LNCAP (cell line): Measurements from ENCODE around the gene PCSK5.

ENCODE experiments used
- TF ChIP-seq, protein P1 (sequence below): fragments of 450-650 bp; IDR thresholded peaks from 2 replicates; pipeline ENCODE4 v1.5.1; 2017; ENCODE audit warnings: mild to moderate bottlenecking

Gene PCSK5

DNA sequence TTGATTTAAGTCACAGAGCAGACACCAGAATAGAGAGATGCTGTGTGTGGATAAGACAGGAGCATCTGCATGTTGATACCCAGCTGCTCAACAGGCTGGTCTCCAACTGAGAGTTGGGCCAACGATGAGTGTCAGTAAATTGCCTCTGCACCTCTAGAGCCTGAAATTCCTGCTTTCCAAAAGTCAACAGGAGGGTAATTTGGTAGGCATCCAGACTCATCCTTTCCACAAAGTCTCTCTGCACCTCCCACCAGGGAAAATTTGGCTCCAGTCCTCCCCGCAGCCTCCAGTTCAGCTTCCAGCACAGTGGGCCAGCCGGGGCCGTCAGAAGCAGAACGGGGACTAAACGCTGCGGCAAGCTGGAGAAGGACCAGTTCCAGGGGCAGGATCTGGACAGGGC, 366.8 kb downstream of the PCSK5 start:
- TF ChIP-seq, protein P1, sequence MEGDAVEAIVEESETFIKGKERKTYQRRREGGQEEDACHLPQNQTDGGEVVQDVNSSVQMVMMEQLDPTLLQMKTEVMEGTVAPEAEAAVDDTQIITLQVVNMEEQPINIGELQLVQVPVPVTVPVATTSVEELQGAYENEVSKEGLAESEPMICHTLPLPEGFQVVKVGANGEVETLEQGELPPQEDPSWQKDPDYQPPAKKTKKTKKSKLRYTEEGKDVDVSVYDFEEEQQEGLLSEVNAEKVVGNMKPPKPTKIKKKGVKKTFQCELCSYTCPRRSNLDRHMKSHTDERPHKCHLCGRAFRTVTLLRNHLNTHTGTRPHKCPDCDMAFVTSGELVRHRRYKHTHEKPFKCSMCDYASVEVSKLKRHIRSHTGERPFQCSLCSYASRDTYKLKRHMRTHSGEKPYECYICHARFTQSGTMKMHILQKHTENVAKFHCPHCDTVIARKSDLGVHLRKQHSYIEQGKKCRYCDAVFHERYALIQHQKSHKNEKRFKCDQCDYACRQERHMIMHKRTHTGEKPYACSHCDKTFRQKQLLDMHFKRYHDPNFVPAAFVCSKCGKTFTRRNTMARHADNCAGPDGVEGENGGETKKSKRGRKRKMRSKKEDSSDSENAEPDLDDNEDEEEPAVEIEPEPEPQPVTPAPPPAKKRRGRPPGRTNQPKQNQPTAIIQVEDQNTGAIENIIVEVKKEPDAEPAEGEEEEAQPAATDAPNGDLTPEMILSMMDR: no peak

DNA sequence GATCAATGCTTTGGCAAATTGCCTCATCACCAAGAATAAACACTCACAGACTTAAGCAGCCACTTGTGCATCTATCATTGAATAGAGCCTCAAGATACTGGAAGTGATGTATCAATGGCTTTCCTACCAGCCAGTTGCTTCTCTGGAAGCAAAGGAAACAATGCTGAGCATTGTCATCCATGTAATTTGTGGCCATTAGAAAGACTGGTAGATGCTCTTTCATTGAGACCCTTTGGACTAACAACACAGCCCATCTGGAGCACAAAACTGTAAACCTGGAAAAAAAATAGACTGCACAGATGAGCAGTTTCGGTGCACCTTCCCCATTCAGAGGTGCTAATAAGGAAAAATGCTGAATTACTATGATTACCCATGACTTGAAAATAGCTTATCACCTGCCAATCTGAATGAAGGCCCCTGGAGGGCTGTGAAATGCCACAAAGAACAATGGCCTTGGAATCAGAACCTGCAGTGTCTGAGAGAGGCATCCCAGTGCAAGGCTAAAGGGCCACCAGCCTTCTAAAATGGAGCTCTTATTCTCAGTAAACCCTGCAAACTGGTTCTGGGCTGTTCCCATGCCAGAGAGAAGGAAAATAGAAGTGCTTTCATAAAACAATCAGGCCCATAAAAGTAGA, 376.3 kb downstream of the PCSK5 start:
- TF ChIP-seq, protein P1: no peak

DNA sequence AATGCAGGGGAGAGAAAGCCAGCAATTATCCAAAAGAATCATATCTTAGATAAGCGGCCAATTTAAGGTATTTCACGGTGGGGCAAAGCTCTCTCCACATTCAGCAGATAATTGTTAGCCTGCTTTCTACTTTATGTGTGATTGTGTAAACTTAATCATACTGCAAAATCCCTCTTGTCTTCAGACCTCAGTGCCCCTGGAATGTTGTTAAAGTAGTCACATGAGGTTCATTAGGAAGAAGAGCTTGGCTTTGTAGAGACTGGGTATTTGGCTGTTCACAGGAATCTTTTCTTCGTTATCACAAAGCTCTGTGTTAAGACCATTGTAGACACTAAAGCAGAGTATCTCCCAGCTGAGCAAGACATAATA, 376.8 kb downstream of the PCSK5 start:
- TF ChIP-seq, protein P1: no peak

DNA sequence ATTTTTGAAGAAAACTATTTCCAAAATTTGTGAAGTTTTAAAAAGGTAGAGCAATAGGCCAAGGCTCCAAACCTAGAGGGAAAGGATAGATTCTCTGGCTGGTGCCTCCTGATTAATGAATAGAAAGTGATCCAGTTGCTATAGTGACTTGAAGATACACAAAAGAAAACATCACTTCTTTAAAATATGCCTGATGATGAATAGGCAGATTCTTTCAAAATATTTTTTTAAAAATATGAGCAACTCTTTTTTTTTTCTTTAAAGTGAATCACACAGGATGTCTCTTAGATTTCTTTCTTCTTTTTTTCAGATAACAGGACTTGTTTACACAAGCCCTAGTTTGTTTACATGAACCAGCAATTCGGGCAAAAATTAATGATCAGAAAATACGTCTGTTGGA, 379.3 kb downstream of the PCSK5 start:
- TF ChIP-seq, protein P1: no peak

DNA sequence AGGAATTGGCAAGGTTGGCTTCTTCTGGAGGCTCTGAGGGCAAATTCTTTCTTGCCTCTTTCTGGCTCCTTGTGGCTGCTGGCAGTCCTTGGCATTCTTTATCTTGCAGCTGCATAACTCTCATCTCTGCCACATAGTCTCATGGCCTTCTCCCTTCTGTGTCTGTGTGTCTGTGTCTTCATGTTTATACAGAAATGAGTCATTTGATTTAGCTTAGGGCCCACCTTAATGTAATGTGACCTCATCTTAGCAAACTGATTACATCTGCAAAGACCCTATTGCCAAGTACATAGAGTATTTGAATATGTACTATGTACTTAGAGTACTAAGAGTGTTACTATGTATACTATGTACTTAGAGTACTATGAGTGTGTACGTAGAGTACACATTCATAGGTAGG, 381.3 kb downstream of the PCSK5 start:
- TF ChIP-seq, protein P1: no peak

DNA sequence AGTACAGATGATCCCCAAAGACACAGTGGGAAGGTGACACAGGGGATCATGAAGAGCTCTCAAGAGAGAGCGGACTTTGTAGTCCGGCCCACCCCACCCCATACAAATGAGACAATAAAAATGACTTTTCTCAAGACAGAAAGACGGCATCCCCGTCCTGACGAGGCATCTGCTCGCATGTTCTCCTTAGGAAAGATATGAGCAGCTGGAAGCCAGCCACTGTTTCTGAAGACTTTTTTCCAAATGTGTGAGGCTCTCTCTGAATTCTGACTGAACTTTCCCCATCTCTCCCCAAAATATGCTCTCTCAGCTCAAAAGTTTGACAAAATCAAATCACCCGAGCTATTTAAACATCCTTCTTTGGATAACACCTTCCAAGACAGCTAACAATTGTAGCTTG, 398.6 kb downstream of the PCSK5 start:
- TF ChIP-seq, protein P1: no peak

DNA sequence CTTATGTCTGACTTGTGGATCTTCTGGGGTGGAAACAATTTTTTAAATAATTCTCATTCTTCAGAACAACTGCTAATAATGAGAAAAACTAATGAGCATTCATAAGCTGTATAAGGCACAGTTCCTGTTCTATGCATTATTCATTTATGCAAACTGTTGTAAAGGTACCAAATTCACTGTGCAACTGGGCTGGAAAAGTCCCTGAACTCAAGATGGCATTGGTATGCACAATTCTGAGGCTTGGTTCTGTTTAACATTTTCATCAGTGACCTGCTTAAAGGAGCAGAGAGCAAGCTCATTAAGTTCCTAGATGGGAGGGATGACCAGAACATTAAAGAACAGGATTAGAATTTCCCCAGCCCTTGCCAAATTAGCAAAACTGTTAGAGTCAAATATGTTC, 399.2 kb downstream of the PCSK5 start:
- TF ChIP-seq, protein P1: no peak

DNA sequence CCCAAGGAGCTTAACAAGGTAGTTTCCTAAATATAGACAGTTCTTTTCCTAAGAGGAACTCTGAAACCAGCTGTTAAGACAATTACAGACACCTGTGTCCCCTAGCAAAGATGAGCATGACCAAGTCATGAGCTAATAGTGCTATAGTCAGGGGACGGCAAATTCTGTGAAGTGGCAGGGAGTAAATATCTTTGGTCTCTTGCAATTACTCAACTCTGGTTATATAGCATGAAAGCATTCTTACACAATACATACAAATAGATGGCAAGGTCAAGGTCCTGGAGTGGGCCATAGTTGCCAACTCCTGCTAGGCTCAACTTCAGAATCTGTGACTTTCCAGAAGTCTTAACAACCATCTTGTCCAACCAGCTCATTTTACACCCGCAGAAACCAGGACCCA, 400.1 kb downstream of the PCSK5 start:
- TF ChIP-seq, protein P1: no peak
